ENCODE results near the gene SCN7A. TPM values are rescaled to one million over a fixed set of nuclear protein-coding genes. Genes with fewer than 3 reads are reported as not detected.

SCN7A gene
- total RNA-seq, 1 donor from 2014 or later = 0.11 TPM

DNA sequence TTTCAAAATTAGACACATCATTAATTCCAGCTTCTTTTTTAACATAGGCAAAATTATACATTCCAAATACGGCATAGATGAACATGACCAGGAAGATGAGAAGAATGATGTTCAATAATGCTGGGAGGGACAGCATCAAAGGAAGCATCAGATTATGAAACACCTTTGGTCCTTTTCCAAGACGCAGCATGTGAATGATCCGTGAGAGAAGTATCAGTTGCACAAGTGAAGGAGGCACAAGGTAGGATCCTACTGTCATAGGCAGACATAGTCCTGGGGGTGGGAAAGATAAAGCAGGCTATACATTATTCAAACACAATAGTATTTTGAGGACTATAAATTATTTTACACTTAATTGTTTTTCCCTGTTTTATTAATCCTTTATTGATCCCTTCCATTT, 87.7 kb downstream of the SCN7A start:
- H3K27me3 Mint-ChIP-seq (ENCODE audit: unreplicated experiment) = no peaks in the 10 kb centered on the region
- no peaks in the 10 kb centered on the region for H3K36me3 Mint-ChIP-seq (ENCODE audit: unreplicated experiment)
- H3K27ac Mint-ChIP-seq (ENCODE audit: unreplicated experiment) = no peak overlapping the region
- H3K4me1 Mint-ChIP-seq (ENCODE audit: unreplicated experiment) = peaks cover 6% of the 10 kb centered on the region
- no peak for TF ChIP-seq CTCF (IDR thresholded peaks at IDR 0.05)
- no peak for DNase-seq (ENCODE audit: extremely low spot score, unreplicated experiment)
- no peaks in the 10 kb centered on the region for H3K9me3 Mint-ChIP-seq (ENCODE audit: unreplicated experiment)
- H3K4me3 Mint-ChIP-seq (ENCODE audit: unreplicated experiment) = no peak overlapping the region

GRCh38 chr2:166405569-166405926, 88.5 kb downstream of the SCN7A start:
- no peaks in the 10 kb centered on the region for H3K9me3 Mint-ChIP-seq (ENCODE audit: unreplicated experiment)
- no peaks in the 10 kb centered on the region for H3K27me3 Mint-ChIP-seq (ENCODE audit: unreplicated experiment)
- no peaks in the 10 kb centered on the region for H3K36me3 Mint-ChIP-seq (ENCODE audit: unreplicated experiment)
- no peak for DNase-seq (ENCODE audit: extremely low spot score, unreplicated experiment)
- H3K4me1 Mint-ChIP-seq (ENCODE audit: unreplicated experiment) = no peaks in the 10 kb centered on the region
- H3K4me3 Mint-ChIP-seq (ENCODE audit: unreplicated experiment) = no peak overlapping the region
- TF ChIP-seq CTCF (IDR thresholded peaks at IDR 0.05) = no peak
- H3K27ac Mint-ChIP-seq (ENCODE audit: unreplicated experiment) = no peak overlapping the region

DNA sequence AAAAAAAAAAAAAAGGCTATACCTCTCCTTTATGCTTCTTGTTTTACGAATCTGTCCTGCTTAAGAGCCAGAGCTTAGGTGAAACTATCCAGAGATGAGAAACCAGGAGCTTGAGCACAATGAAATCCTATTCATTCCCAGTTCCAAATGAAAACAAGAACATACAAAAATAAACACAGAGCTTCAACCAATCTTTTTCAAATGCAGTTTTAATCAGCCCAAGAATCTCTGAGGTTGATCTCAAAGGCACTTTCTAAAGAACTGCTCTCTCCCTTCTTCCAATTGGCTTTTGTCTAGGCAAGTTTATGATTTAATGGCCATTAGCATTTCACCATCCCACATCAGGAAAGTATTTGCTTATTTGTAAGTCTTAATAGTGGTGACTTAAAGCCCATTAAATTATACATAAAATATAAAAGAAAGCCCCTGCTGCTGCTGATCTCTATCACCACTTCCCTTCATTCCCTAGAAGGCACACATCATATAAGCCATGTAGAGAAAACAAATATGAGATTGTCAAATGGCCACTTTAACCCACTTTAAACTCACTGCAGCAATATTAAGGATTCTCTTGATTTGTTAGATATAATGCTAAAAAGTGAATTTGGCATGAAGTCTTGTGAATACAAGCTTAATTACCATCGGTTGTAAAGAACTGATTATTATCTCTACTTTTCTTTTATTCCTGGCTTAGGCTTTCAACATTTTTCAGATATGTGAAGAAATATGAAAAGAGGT, 89.0 kb downstream of the SCN7A start:
- H3K36me3 Mint-ChIP-seq (ENCODE audit: unreplicated experiment) = no peaks in the 10 kb centered on the region
- TF ChIP-seq CTCF (IDR thresholded peaks at IDR 0.05) = no peak
- H3K27me3 Mint-ChIP-seq (ENCODE audit: unreplicated experiment) = no peaks in the 10 kb centered on the region
- no peak overlapping the region for H3K27ac Mint-ChIP-seq (ENCODE audit: unreplicated experiment)
- H3K4me3 Mint-ChIP-seq (ENCODE audit: unreplicated experiment) = no peak overlapping the region
- no peaks in the 10 kb centered on the region for H3K4me1 Mint-ChIP-seq (ENCODE audit: unreplicated experiment)
- no peak for DNase-seq (ENCODE audit: extremely low spot score, unreplicated experiment)
- H3K9me3 Mint-ChIP-seq (ENCODE audit: unreplicated experiment) = no peaks in the 10 kb centered on the region

DNA sequence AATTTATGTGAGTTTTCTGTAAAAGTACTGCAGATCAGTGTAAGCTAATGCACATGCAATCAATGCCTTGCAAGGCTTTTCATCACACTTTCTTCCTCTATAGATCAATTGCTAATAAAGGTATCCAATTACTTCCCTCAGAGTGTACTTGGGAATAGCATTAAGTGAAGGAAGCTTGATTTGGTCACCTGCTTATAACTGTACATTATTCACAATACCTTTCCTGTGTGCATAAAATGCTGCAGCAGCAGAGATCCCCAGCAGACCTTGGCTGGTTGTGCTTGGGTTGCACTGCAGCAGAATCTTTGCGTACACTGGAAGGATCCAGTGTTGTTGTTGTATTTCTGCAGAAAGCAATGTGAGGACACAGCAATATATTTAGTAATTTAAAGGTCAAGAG, 99.8 kb downstream of the SCN7A start:
- Mint-ChIP-seq H3K9me3 (ENCODE audit: unreplicated experiment) (no peaks in the 10 kb centered on the region), H3K27me3 (ENCODE audit: unreplicated experiment) (no peaks in the 10 kb centered on the region), H3K36me3 (ENCODE audit: unreplicated experiment) (no peaks in the 10 kb centered on the region), H3K4me3 (ENCODE audit: unreplicated experiment) (no peak overlapping the region), H3K4me1 (ENCODE audit: unreplicated experiment) (no peaks in the 10 kb centered on the region), H3K27ac (ENCODE audit: unreplicated experiment) (no peak overlapping the region)
- TF ChIP-seq CTCF (IDR thresholded peaks at IDR 0.05) = no peak
- no peak for DNase-seq (ENCODE audit: extremely low spot score, unreplicated experiment)

DNA sequence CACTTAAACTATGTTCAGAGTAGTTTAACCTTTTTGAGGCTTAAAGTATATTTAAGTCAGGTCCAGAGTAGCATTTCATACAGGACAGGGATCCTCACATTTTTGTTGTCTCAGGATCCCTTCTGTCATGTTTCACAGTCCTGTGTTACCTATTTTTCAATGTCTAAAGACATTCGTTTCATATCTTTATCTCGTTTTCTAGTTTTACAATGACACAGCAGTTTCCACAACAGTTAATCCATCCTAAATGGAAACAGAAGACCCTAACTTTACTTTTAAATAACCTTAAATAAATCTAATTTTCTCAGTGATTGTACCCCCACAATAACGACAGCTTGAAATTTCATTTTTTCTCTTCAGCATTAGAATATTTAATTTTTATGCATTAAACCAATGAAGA, 101.0 kb downstream of the SCN7A start:
- Mint-ChIP-seq H3K27ac (ENCODE audit: unreplicated experiment) (no peak overlapping the region), H3K4me3 (ENCODE audit: unreplicated experiment) (no peak overlapping the region), H3K4me1 (ENCODE audit: unreplicated experiment) (no peaks in the 10 kb centered on the region), H3K27me3 (ENCODE audit: unreplicated experiment) (no peaks in the 10 kb centered on the region), H3K9me3 (ENCODE audit: unreplicated experiment) (no peaks in the 10 kb centered on the region), H3K36me3 (ENCODE audit: unreplicated experiment) (no peaks in the 10 kb centered on the region)
- no peak for DNase-seq (ENCODE audit: extremely low spot score, unreplicated experiment)
- no peak for TF ChIP-seq CTCF (IDR thresholded peaks at IDR 0.05)
